Choroid plexus epithelial cell (primary cell): ENCODE measurements around the gene TSC22D4.

Experiments used
- DNase-seq: peaks from one replicate; pipeline ENCODE4 v3.0.0-alpha.2; 2010; ENCODE audit warnings: low read depth
- H3K4me3 ChIP-seq: 2 replicates; pipeline ENCODE4 v1.5.1; 2011; ENCODE audit warnings: low read depth, mild to moderate bottlenecking, control low read depth, low read length, moderate library complexity
- TF ChIP-seq, protein P1 (sequence below): conservative IDR thresholded peaks from 2 replicates; pipeline ENCODE4 v1.5.1; 2011; ENCODE audit warnings: low read depth, mild to moderate bottlenecking, control low read depth, inconsistent platforms, low read length, moderate library complexity

Gene TSC22D4

DNA sequence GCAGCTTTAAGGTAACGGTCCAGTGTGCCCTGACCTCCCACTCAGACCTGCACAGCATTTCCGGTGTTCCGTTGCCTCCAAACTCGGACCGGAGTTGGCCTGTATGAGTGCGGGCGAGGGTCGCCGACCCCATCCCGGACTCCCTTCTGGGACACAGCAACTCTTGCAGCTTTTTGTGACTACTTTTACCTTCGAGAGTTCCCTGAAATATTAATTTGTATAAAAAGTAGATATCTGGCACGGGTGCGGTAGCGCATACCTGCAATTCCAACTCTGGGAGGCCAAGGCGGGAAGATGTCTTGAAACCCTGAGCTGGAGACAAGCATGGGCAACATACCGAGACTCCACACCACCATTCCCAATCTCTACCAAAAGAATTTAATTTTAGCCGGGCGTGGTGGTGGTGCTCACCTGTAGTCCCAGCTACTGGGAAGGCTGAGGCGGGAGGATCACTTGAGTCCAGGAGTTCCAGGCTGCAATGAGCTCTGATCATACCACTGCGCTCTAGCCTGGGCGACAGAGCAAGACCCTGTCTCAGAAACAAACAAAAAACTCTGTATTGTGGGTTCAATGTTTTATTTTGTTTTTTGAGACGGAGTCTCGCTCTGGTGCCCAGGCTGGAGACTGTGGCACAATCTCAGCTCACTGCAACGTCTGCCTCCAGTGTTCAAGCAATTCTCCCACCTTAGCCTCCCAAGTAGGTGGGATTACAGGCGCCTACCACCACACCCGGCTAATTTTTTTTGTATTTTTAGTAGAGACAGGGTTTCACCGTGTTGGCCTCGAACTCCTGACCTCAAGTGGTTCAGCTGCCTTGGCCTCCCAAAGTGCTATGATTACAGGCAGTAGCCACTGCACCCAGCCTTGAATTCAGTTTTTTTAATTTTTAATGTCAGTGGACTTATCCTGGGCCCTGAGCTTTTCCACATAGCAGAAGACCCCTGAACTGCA, 41.6 kb downstream of the TSC22D4 start:
- H3K4me3 ChIP-seq: no peak overlapping the region
- TF ChIP-seq, protein P1, sequence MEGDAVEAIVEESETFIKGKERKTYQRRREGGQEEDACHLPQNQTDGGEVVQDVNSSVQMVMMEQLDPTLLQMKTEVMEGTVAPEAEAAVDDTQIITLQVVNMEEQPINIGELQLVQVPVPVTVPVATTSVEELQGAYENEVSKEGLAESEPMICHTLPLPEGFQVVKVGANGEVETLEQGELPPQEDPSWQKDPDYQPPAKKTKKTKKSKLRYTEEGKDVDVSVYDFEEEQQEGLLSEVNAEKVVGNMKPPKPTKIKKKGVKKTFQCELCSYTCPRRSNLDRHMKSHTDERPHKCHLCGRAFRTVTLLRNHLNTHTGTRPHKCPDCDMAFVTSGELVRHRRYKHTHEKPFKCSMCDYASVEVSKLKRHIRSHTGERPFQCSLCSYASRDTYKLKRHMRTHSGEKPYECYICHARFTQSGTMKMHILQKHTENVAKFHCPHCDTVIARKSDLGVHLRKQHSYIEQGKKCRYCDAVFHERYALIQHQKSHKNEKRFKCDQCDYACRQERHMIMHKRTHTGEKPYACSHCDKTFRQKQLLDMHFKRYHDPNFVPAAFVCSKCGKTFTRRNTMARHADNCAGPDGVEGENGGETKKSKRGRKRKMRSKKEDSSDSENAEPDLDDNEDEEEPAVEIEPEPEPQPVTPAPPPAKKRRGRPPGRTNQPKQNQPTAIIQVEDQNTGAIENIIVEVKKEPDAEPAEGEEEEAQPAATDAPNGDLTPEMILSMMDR: no peak
- no peak for DNase-seq

- TF ChIP-seq, protein P1: no peak
- peak overlapping the region; percentile 92 for H3K4me3 ChIP-seq
- peak; percentile 28 for DNase-seq
Measured at GRCh38 chr7:100435401-100436304, 43.4 kb downstream of the TSC22D4 start.

GRCh38 chr7:100434297-100435144, 44.5 kb downstream of the TSC22D4 start:
- DNase-seq: no peak
- H3K4me3 ChIP-seq: peak overlapping the region; percentile 92
- TF ChIP-seq, protein P1: no peak

GRCh38 chr7:100433592-100434296, 45.3 kb downstream of the TSC22D4 start:
- DNase-seq: no peak

DNA sequence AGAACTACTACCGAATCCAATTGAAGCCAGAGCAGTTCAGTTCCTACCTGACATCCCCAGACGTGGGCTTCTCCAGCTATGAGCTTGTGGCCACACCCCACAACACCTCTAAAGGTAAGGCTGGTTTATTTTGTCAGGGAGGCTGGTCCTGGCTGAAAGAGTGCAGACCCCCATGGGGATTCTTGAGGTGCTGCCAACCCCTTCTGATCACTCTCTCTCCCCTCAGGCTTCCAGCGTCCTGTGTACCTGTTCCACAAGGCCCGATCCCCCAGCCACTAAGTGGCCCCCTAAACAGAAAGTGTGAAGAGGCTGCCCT, 45.8 kb downstream of the TSC22D4 start:
- no peak for DNase-seq
- no peak overlapping the region for H3K4me3 ChIP-seq
- TF ChIP-seq, protein P1: no peak

More at GRCh38 chr7:100433592-100434296, 45.3 kb downstream of the TSC22D4 start:
- TF ChIP-seq, protein P1: no peak
- no peak overlapping the region for H3K4me3 ChIP-seq

- DNase-seq: no peak
- TF ChIP-seq, protein P1: no peak
- H3K4me3 ChIP-seq: no peak overlapping the region
Measured at GRCh38 chr7:100432621-100433275, 46.3 kb downstream of the TSC22D4 start.
